ENCODE measurements around the gene GPR37. TPM values are rescaled to one million over a fixed set of nuclear protein-coding genes. Genes with fewer than 3 reads are reported as not detected.

GPR37 gene
- polyA plus RNA-seq, 2 of the 4 experiments (the other 2 are of a cell fraction) = 0.35 to 0.61 TPM

Other genes starting within 250 kb of the GPR37 start
- 50.6 and 56.2 TPM in 2 replicates for gene POT1, start 164.0 kb upstream of the GPR37 start, polyA plus RNA-seq (2011; rRNA removed)
- gene POT1, start 164.0 kb upstream of the GPR37 start, polyA plus RNA-seq (2017; fragmentation: RNase III; extraction: RNeasy Plus Mini Kit Qiagen cat#74134 plus additional on column Dnase treatment) = 19.1 to 23.8 TPM (median 21.6 TPM) in 3 replicates